Suprapubic skin (tissue), 4 donors: ENCODE measurements around the gene EPS8. TPM values are rescaled to one million over a fixed set of nuclear protein-coding genes. Genes with fewer than 3 reads are reported as not detected.

Experiments
- DNase-seq, 2 donors: peaks; one replicate each; pipeline ENCODE4 v3.0.0-alpha.2; 2019; ENCODE audit warnings: low spot score in 2 of 2
- H3K27ac ChIP-seq: fragments of 200-600 bp; sonication (generic); one replicate; pipeline ENCODE4 v1.5.1; 2019
- H3K27me3 ChIP-seq: fragments of 200-600 bp; sonication (generic); one replicate; pipeline ENCODE4 v1.5.1; 2019
- H3K36me3 ChIP-seq: fragments of 200-600 bp; sonication (generic); one replicate; pipeline ENCODE4 v1.5.1; 2019
- H3K4me1 ChIP-seq: fragments of 200-600 bp; sonication (generic); one replicate; pipeline ENCODE4 v1.5.1; 2019
- H3K4me3 ChIP-seq: fragments of 200-600 bp; sonication (generic); one replicate; pipeline ENCODE4 v1.5.1; 2019; ENCODE audit warnings: mild to moderate bottlenecking
- H3K9me3 ChIP-seq: fragments of 200-600 bp; sonication (generic); one replicate; pipeline ENCODE4 v1.5.1; 2019
- CTCF ChIP-seq, 2 donors: fragments of 200-600 bp in 1 of 2; fragments of 450-650 bp in 1 of 2; sonication (generic) in 1 of 2; IDR thresholded peaks; one replicate each; pipeline ENCODE4 v1.5.1; 2016 to 2019; ENCODE audit warnings: antibody characterized with exemption in 2 of 2, mild to moderate bottlenecking in 1 of 2, moderate library complexity in 1 of 2
- EP300 ChIP-seq: sonication (generic); formaldehyde crosslinking; IDR thresholded peaks from one replicate; pipeline ENCODE4 v1.6.1; 2017; ENCODE audit warnings: antibody characterized with exemption
- POLR2A ChIP-seq, 2 donors: fragments of 450-650 bp; IDR thresholded peaks; one replicate each; pipeline ENCODE4 v1.6.1; 2017; ENCODE audit warnings: antibody characterized with exemption in 2 of 2, mild to moderate bottlenecking in 2 of 2, moderate library complexity in 2 of 2
- POLR2AphosphoS5 ChIP-seq, 3 donors: sonication (generic); formaldehyde crosslinking; IDR thresholded peaks; one replicate each; pipeline ENCODE4 v1.6.1; 2017; ENCODE audit warnings: antibody characterized with exemption in 3 of 3
- WGBS: methylation state at CpG from one replicate; pipeline ENCODE4 v1.1.5; 2018; 5-methylcytosine and 5-hydroxymethylcytosine counted together
- total RNA-seq, 4 donors: library from RNA; depleted of rRNA; stranded (reverse); fragments of >200 nt; gene quantifications; one replicate each; pipeline ENCODE4 v1.1.0, GENCODE V29; 2016

EPS8 gene
- total RNA-seq, 4 donors from 2014 or later = 15.7 to 38.8 (median 27.3) TPM

GRCh38 chr12:15710860-15711510 is 78.2 kb downstream of the EPS8 start:
- no peak for DNase-seq
- TF ChIP-seq POLR2A (IDR thresholded peaks at IDR 0.05) (no peak), EP300 (no peak), POLR2AphosphoS5 (IDR thresholded peaks at IDR 0.05) (no peak), CTCF (IDR thresholded peaks at IDR 0.05) (no peak)
- Histone ChIP-seq H3K4me1 (peaks cover 4% of the 10 kb centered on the region), H3K27ac (no peak overlapping the region), H3K27me3 (no peaks in the 10 kb centered on the region), H3K9me3 (no peaks in the 10 kb centered on the region), H3K36me3 (no peaks in the 10 kb centered on the region), H3K4me3 (no peak overlapping the region)
- 91% methylated on average over 4 of the region's 4 CpGs for WGBS

GRCh38 chr12:15709551-15709950 is 79.6 kb downstream of the EPS8 start:
- 74% methylated on average over 6 of the region's 6 CpGs for WGBS
- H3K27ac ChIP-seq = no peak overlapping the region
- no peak overlapping the region for H3K4me3 ChIP-seq
- TF ChIP-seq POLR2AphosphoS5 (IDR thresholded peaks at IDR 0.05) (no peak), CTCF (IDR thresholded peaks at IDR 0.05) (no peak), EP300 (no peak), POLR2A (IDR thresholded peaks at IDR 0.05) (no peak)
- H3K27me3 ChIP-seq = no peaks in the 10 kb centered on the region
- H3K9me3 ChIP-seq = no peaks in the 10 kb centered on the region
- H3K4me1 ChIP-seq = peaks cover 7% of the 10 kb centered on the region
- H3K36me3 ChIP-seq = no peaks in the 10 kb centered on the region
- no peak for DNase-seq

GRCh38 chr12:15708396-15709076 is 80.7 kb downstream of the EPS8 start:
- TF ChIP-seq POLR2AphosphoS5 (IDR thresholded peaks at IDR 0.05) (no peak), POLR2A (IDR thresholded peaks at IDR 0.05) (no peak), EP300 (no peak), CTCF (IDR thresholded peaks at IDR 0.05) (no peak)
- H3K4me1 ChIP-seq = peaks cover 7% of the 10 kb centered on the region
- H3K27me3 ChIP-seq = no peaks in the 10 kb centered on the region
- 98% methylated on average over 2 of the region's 2 CpGs for WGBS
- DNase-seq = no peak
- H3K36me3 ChIP-seq = no peaks in the 10 kb centered on the region
- H3K27ac ChIP-seq = no peak overlapping the region
- no peaks in the 10 kb centered on the region for H3K9me3 ChIP-seq
- no peak overlapping the region for H3K4me3 ChIP-seq

- Histone ChIP-seq H3K27ac (no peak overlapping the region), H3K4me1 (peaks cover 7% of the 10 kb centered on the region), H3K4me3 (no peak overlapping the region), H3K9me3 (no peaks in the 10 kb centered on the region), H3K27me3 (no peaks in the 10 kb centered on the region), H3K36me3 (no peaks in the 10 kb centered on the region)
- TF ChIP-seq POLR2A (IDR thresholded peaks at IDR 0.05) (no peak), CTCF (IDR thresholded peaks at IDR 0.05) (no peak), POLR2AphosphoS5 (IDR thresholded peaks at IDR 0.05) (no peak), EP300 (no peak)
- no peak for DNase-seq
- WGBS = 83% methylated on average over 6 of the region's 6 CpGs
Observed at GRCh38 chr12:15707516-15708199, 81.5 kb downstream of the EPS8 start.

- Histone ChIP-seq H3K27ac (no peak overlapping the region), H3K27me3 (no peaks in the 10 kb centered on the region), H3K36me3 (no peaks in the 10 kb centered on the region), H3K4me3 (no peak overlapping the region), H3K9me3 (no peaks in the 10 kb centered on the region), H3K4me1 (peaks cover 13% of the 10 kb centered on the region)
- WGBS = 34% methylated on average over 4 of the region's 4 CpGs
- TF ChIP-seq EP300 (no peak), POLR2AphosphoS5 (IDR thresholded peaks at IDR 0.05) (no peak), POLR2A (IDR thresholded peaks at IDR 0.05) (no peak), CTCF (IDR thresholded peaks at IDR 0.05) (no peak)
- no peak for DNase-seq
Observed at GRCh38 chr12:15706010-15706676, 83.0 kb downstream of the EPS8 start.
